Measurements from ENCODE around the gene NCKAP5.

The NCKAP5 gene

DNA sequence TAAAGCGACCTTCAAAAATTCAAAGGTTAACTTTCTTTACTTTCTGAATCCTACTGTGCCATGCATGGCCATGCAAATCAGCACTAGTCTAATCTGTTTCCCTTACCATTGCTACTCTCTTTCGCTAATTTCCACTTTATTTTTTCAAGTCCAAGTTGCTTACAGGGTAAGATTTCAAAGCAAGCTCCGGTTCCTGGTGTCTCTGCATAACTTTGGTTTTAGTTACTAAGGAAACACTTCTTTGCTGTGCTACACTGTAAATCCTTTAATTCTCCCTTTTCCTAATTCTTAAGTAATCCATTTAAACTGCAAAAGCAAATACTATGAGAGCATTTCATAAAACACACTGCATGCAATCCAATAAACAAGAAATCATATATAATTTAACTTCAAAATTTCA is 514.7 kb downstream of the NCKAP5 start:
- H3K4me1 ChIP-seq (ENCODE audit: control insufficient read depth, insufficient read depth, low read length): peaks cover 6% of the 10 kb centered on the region
- no peak overlapping the region for H3K4me3 ChIP-seq (ENCODE audit: insufficient read depth, low read depth, low read length)
- H3K27ac ChIP-seq (ENCODE audit: insufficient read depth, low read depth, low read length, poor library complexity, severe bottlenecking): no peak overlapping the region
- H3K9me3 ChIP-seq (ENCODE audit: control insufficient read depth, low read length): no peaks in the 10 kb centered on the region
- WGBS, 2 experiments: 80 to 83% methylated on average over 3 of the region's 3 CpGs
- no peaks in the 10 kb centered on the region for H3K27me3 ChIP-seq (ENCODE audit: control insufficient read depth, insufficient read depth, low read length, poor library complexity, severe bottlenecking)
- H3K36me3 ChIP-seq (ENCODE audit: control insufficient read depth, insufficient read depth, low read length): no peaks in the 10 kb centered on the region

GRCh38 chr2:133045787-133046186 is 522.5 kb downstream of the NCKAP5 start:
- Histone ChIP-seq H3K27me3 (ENCODE audit: control insufficient read depth, insufficient read depth, low read length, poor library complexity, severe bottlenecking) (no peaks in the 10 kb centered on the region), H3K36me3 (ENCODE audit: control insufficient read depth, insufficient read depth, low read length) (no peaks in the 10 kb centered on the region), H3K4me3 (ENCODE audit: insufficient read depth, low read depth, low read length) (no peak overlapping the region), H3K4me1 (ENCODE audit: control insufficient read depth, insufficient read depth, low read length) (no peaks in the 10 kb centered on the region), H3K9me3 (ENCODE audit: control insufficient read depth, low read length) (no peaks in the 10 kb centered on the region), H3K27ac (ENCODE audit: insufficient read depth, low read depth, low read length, poor library complexity, severe bottlenecking) (no peak overlapping the region)
- 95 to 100% methylated on average over 5 of the region's 5 CpGs for WGBS, 2 experiments

DNA sequence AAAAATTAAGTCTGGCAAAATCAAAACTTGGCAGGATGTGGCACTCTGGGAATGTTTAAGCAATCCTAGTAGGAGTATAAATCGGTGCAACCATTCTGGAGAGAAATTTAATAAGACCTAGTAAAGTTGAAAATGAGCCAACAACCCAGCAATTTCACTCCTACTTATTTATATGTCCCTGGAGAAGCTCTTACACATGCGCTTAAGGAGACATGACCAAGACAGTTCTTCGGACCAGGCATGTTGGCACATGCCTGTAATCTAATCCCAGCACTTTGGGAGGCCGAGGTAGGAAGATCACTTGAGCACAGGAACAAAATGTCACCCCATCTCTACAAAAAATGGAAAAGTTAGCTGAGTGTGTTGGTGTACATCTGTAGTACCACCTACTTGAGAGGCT is 523.7 kb downstream of the NCKAP5 start:
- Histone ChIP-seq H3K27ac (ENCODE audit: insufficient read depth, low read depth, low read length, poor library complexity, severe bottlenecking) (no peak overlapping the region), H3K36me3 (ENCODE audit: control insufficient read depth, insufficient read depth, low read length) (no peaks in the 10 kb centered on the region), H3K4me1 (ENCODE audit: control insufficient read depth, insufficient read depth, low read length) (no peaks in the 10 kb centered on the region), H3K9me3 (ENCODE audit: control insufficient read depth, low read length) (no peaks in the 10 kb centered on the region), H3K27me3 (ENCODE audit: control insufficient read depth, insufficient read depth, low read length, poor library complexity, severe bottlenecking) (no peaks in the 10 kb centered on the region), H3K4me3 (ENCODE audit: insufficient read depth, low read depth, low read length) (no peak overlapping the region)
- 93 to 95% methylated on average over 4 of the region's 4 CpGs for WGBS, 2 experiments

GRCh38 chr2:133040170-133040569 is 528.1 kb downstream of the NCKAP5 start:
- Histone ChIP-seq H3K36me3 (ENCODE audit: control insufficient read depth, insufficient read depth, low read length) (no peaks in the 10 kb centered on the region), H3K4me3 (ENCODE audit: insufficient read depth, low read depth, low read length) (no peak overlapping the region), H3K27ac (ENCODE audit: insufficient read depth, low read depth, low read length, poor library complexity, severe bottlenecking) (no peak overlapping the region), H3K9me3 (ENCODE audit: control insufficient read depth, low read length) (no peaks in the 10 kb centered on the region), H3K4me1 (ENCODE audit: control insufficient read depth, insufficient read depth, low read length) (no peaks in the 10 kb centered on the region), H3K27me3 (ENCODE audit: control insufficient read depth, insufficient read depth, low read length, poor library complexity, severe bottlenecking) (no peaks in the 10 kb centered on the region)
- 95 to 99% methylated on average over 3 of the region's 4 CpGs for WGBS, 2 experiments

DNA sequence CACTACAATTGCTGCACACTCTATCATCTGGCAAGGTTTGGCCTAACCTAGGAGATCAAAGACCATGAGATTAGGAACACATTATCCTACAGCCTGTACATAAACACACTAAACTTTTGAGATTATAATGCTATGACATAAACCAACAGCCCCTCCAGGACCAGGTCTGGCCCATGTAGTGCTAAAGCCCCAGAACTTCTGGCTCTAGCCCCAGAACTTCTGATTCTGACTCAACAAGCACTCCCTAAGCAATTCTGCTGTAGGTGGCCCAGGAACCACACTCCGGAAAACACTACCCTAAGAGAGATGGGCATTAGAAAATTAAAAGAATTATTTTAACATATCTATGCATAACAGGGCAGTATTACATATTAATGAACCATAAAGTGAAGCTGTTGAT is 528.7 kb downstream of the NCKAP5 start:
- Histone ChIP-seq H3K4me1 (ENCODE audit: control insufficient read depth, insufficient read depth, low read length) (no peaks in the 10 kb centered on the region), H3K36me3 (ENCODE audit: control insufficient read depth, insufficient read depth, low read length) (no peaks in the 10 kb centered on the region), H3K27me3 (ENCODE audit: control insufficient read depth, insufficient read depth, low read length, poor library complexity, severe bottlenecking) (no peaks in the 10 kb centered on the region), H3K9me3 (ENCODE audit: control insufficient read depth, low read length) (no peaks in the 10 kb centered on the region), H3K4me3 (ENCODE audit: insufficient read depth, low read depth, low read length) (no peak overlapping the region), H3K27ac (ENCODE audit: insufficient read depth, low read depth, low read length, poor library complexity, severe bottlenecking) (no peak overlapping the region)
- 88% methylated on average over 1 of the region's 1 CpG; no CpG with 5 or more reads in 1 of the 2 experiments for WGBS, 2 experiments

GRCh38 chr2:133026536-133027177 is 541.6 kb downstream of the NCKAP5 start:
- H3K36me3 ChIP-seq (ENCODE audit: control insufficient read depth, insufficient read depth, low read length): no peaks in the 10 kb centered on the region
- H3K4me3 ChIP-seq (ENCODE audit: insufficient read depth, low read depth, low read length): no peak overlapping the region
- H3K9me3 ChIP-seq (ENCODE audit: control insufficient read depth, low read length): no peaks in the 10 kb centered on the region
- H3K4me1 ChIP-seq (ENCODE audit: control insufficient read depth, insufficient read depth, low read length): no peaks in the 10 kb centered on the region
- no peaks in the 10 kb centered on the region for H3K27me3 ChIP-seq (ENCODE audit: control insufficient read depth, insufficient read depth, low read length, poor library complexity, severe bottlenecking)
- no peak overlapping the region for H3K27ac ChIP-seq (ENCODE audit: insufficient read depth, low read depth, low read length, poor library complexity, severe bottlenecking)
- 45 to 46% methylated on average over 6 of the region's 6 CpGs for WGBS, 2 experiments

- no peaks in the 10 kb centered on the region for H3K9me3 ChIP-seq (ENCODE audit: control insufficient read depth, low read length)
- no peaks in the 10 kb centered on the region for H3K27me3 ChIP-seq (ENCODE audit: control insufficient read depth, insufficient read depth, low read length, poor library complexity, severe bottlenecking)
- WGBS, 2 experiments: 63 to 98% methylated on average over 2 to 3 of the region's 3 CpGs
- no peak overlapping the region for H3K4me3 ChIP-seq (ENCODE audit: insufficient read depth, low read depth, low read length)
- no peaks in the 10 kb centered on the region for H3K4me1 ChIP-seq (ENCODE audit: control insufficient read depth, insufficient read depth, low read length)
- no peak overlapping the region for H3K27ac ChIP-seq (ENCODE audit: insufficient read depth, low read depth, low read length, poor library complexity, severe bottlenecking)
- H3K36me3 ChIP-seq (ENCODE audit: control insufficient read depth, insufficient read depth, low read length): no peaks in the 10 kb centered on the region
Measured at GRCh38 chr2:133025004-133025403, 543.3 kb downstream of the NCKAP5 start.

- Histone ChIP-seq H3K27ac (ENCODE audit: insufficient read depth, low read depth, low read length, poor library complexity, severe bottlenecking) (no peak overlapping the region), H3K9me3 (ENCODE audit: control insufficient read depth, low read length) (no peaks in the 10 kb centered on the region), H3K4me1 (ENCODE audit: control insufficient read depth, insufficient read depth, low read length) (no peaks in the 10 kb centered on the region), H3K36me3 (ENCODE audit: control insufficient read depth, insufficient read depth, low read length) (no peaks in the 10 kb centered on the region), H3K4me3 (ENCODE audit: insufficient read depth, low read depth, low read length) (no peak overlapping the region), H3K27me3 (ENCODE audit: control insufficient read depth, insufficient read depth, low read length, poor library complexity, severe bottlenecking) (no peaks in the 10 kb centered on the region)
- WGBS, 2 experiments: 91 to 92% methylated on average over 6 of the region's 6 CpGs
Measured at GRCh38 chr2:133012847-133013734, 555.2 kb downstream of the NCKAP5 start.

DNA sequence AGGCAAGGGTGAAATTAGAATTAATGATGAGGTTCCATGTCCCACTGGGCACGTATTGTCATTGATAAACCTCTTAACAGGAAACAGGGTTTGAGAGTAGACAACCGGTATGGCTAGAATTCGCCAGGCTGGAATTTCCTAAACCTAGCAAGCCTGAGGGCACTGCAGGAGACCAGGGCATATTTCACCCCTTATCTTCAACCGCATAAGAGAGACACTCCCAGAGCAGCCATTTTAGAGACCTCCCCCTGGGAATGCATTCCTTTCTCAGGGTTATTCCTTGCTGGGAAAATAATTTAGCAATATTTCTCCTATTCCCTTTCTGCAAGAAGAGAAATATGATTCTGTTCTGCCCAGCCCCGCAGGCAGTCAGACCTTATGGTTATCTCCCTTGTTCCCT is 563.6 kb downstream of the NCKAP5 start:
- H3K36me3 ChIP-seq (ENCODE audit: control insufficient read depth, insufficient read depth, low read length): no peaks in the 10 kb centered on the region
- 95% methylated on average over 5 of the region's 5 CpGs for WGBS, 2 experiments
- no peak overlapping the region for H3K27ac ChIP-seq (ENCODE audit: insufficient read depth, low read depth, low read length, poor library complexity, severe bottlenecking)
- H3K9me3 ChIP-seq (ENCODE audit: control insufficient read depth, low read length): no peaks in the 10 kb centered on the region
- H3K4me3 ChIP-seq (ENCODE audit: insufficient read depth, low read depth, low read length): no peak overlapping the region
- no peaks in the 10 kb centered on the region for H3K27me3 ChIP-seq (ENCODE audit: control insufficient read depth, insufficient read depth, low read length, poor library complexity, severe bottlenecking)
- no peaks in the 10 kb centered on the region for H3K4me1 ChIP-seq (ENCODE audit: control insufficient read depth, insufficient read depth, low read length)

GRCh38 chr2:132999421-132999820 is 568.8 kb downstream of the NCKAP5 start:
- Histone ChIP-seq H3K4me3 (ENCODE audit: insufficient read depth, low read depth, low read length) (no peak overlapping the region), H3K27me3 (ENCODE audit: control insufficient read depth, insufficient read depth, low read length, poor library complexity, severe bottlenecking) (no peaks in the 10 kb centered on the region), H3K4me1 (ENCODE audit: control insufficient read depth, insufficient read depth, low read length) (no peaks in the 10 kb centered on the region), H3K9me3 (ENCODE audit: control insufficient read depth, low read length) (no peaks in the 10 kb centered on the region), H3K36me3 (ENCODE audit: control insufficient read depth, insufficient read depth, low read length) (no peaks in the 10 kb centered on the region), H3K27ac (ENCODE audit: insufficient read depth, low read depth, low read length, poor library complexity, severe bottlenecking) (no peak overlapping the region)
- WGBS, 2 experiments: 94% methylated on average over 2 of the region's 2 CpGs
